ENCODE measurements around the gene MTHFD2L. TPM values are rescaled to one million over a fixed set of nuclear protein-coding genes. Genes with fewer than 3 reads are reported as not detected.
"Not testable (repeated sequence)": the region's sequence is repeated elsewhere in the genome, so short reads cannot be mapped to it uniquely, and the experiment has no call there.

MTHFD2L gene
- total and polyA plus RNA-seq, 9 of the 15 experiments (the other 6 are each of a cell fraction or from before 2014, with no cell fraction given): 10.0 to 39.0 (median 26.0) TPM

DNA sequence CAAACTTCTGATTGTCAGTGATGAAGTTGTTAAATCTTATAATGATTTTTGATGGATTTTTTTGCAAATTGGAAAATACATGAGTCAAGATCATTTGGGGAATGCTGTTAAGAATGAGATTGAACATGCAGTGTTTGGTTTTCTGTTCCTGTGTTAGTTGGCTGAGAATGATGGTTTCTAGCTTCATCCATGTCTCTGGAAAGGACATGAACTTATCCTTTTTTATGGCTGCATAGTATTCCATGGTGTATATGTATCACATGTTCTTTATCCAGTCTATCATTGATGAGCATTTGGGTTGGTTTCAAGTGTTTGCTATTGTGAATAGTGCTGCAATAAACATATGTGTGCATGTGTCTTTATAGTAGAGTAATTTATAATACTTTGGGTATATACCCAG, 182.5 kb downstream of the MTHFD2L start:
- H3K9me3 ChIP-seq (replicated peaks; ENCODE audit: control insufficient read depth, insufficient read depth, low read depth, low read length); H3K9me1 ChIP-seq (ENCODE audit: control insufficient read depth, insufficient read depth, low read length); ATAC-seq; H3K9ac ChIP-seq (ENCODE audit: insufficient read depth in 1 of 2, low read depth in 2 of 2, low read length in 2 of 2); H4K20me1 ChIP-seq (replicated peaks; ENCODE audit: control insufficient read depth, insufficient read depth, low read length); DNase-seq (ENCODE audit: extremely low read depth in 1 of 4, low spot score in 3 of 4); BruUV-seq (replicated peaks); H3K79me2 ChIP-seq (ENCODE audit: control insufficient read depth, insufficient read depth, low read length); H3K27ac ChIP-seq (ENCODE audit: extremely low read depth, low read depth, low read length); H2AFZ ChIP-seq (ENCODE audit: low read depth, low read length); H3K4me1 ChIP-seq (replicated peaks in 1 of 2; ENCODE audit: control insufficient read depth in 2 of 2, insufficient read depth in 2 of 2, low read length in 2 of 2); FAIRE-seq; in situ Hi-C loops (cut with MboI); H3K36me3 ChIP-seq (ENCODE audit: control insufficient read depth, insufficient read depth, low read length); POLR2A ChIA-PET; H3K4me3 ChIP-seq; CTCF ChIA-PET (ENCODE audit: low intra/inter-chr PET ratio); H3K4me2 ChIP-seq (ENCODE audit: insufficient read depth, low read length); H3K27me3 ChIP-seq (ENCODE audit: control insufficient read depth in 2 of 2, insufficient read depth in 2 of 2, low read length in 2 of 2); intact Hi-C loops (cut with micrococcal nuclease): not testable (repeated sequence)
- TF ChIP-seq RBM25 (IDR thresholded peaks at IDR 0.05; ENCODE audit: low read depth, low read length, severe bottlenecking) (peak; percentile 44), ADNP (tag; IDR thresholded peaks at IDR 0.05) (peak; percentile 53; the same call in 1 of the 2 replicates), BCOR (IDR thresholded peaks at IDR 0.05) (peak; percentile 66), KDM1A (IDR thresholded peaks at IDR 0.05) (peak in 1 of 2 experiments; percentile 24; a peak in 1 of 4 replicates), ZNF146 (CRISPR knock-in tag; IDR thresholded peaks at IDR 0.05; ENCODE audit: unreplicated experiment) (peak; percentile 93)

DNA sequence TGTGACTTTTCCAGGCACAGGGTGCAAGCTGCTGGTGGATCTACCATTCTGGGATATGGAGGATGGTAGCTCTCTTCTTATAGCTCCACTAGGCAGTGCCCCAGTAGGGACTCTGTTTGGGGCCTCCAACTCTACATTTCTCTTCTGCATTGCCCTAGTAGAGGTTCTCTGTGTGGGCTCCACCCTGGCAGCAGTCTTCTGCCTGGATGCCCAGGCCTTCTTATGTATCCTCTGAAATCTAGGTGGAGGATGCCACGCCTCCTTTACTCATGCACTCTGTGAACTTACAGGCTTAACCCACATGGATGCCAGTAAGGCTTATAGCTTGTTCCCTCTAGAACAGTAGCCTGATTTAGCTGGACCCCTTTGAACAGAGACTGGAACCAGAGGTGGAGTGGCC, 186.1 kb downstream of the MTHFD2L start:
- POLR2A ChIA-PET: no interaction called here
- Histone ChIP-seq H3K9me3 (replicated peaks; ENCODE audit: control insufficient read depth, insufficient read depth, low read depth, low read length) (peaks cover 7% of the 10 kb centered on the region), H3K27me3 (ENCODE audit: control insufficient read depth in 2 of 2, insufficient read depth in 2 of 2, low read length in 2 of 2) (no peaks in the 10 kb centered on the region), H3K27ac (ENCODE audit: extremely low read depth, low read depth, low read length) (no peak overlapping the region), H3K4me3 (no peak overlapping the region), H3K9ac (ENCODE audit: insufficient read depth in 1 of 2, low read depth in 2 of 2, low read length in 2 of 2) (no peak overlapping the region), H3K36me3 (ENCODE audit: control insufficient read depth, insufficient read depth, low read length) (no peaks in the 10 kb centered on the region), H2AFZ (ENCODE audit: low read depth, low read length) (no peak overlapping the region), H3K4me2 (ENCODE audit: insufficient read depth, low read length) (no peak overlapping the region), H3K79me2 (ENCODE audit: control insufficient read depth, insufficient read depth, low read length) (no peaks in the 10 kb centered on the region), H3K4me1 (replicated peaks in 1 of 2; ENCODE audit: control insufficient read depth in 2 of 2, insufficient read depth in 2 of 2, low read length in 2 of 2) (no peaks in the 10 kb centered on the region; a peak in 1 of 5 replicates), H3K9me1 (ENCODE audit: control insufficient read depth, insufficient read depth, low read length) (no peaks in the 10 kb centered on the region), H4K20me1 (replicated peaks; ENCODE audit: control insufficient read depth, insufficient read depth, low read length) (no peaks in the 10 kb centered on the region)
- no peak for DNase-seq (ENCODE audit: extremely low read depth in 1 of 4, low spot score in 3 of 4)
- no peak for FAIRE-seq
- no peak for ATAC-seq
- in situ Hi-C loops (cut with MboI): no loop called here
- 33% methylated on average over 1 of the region's 1 CpG for WGBS (ENCODE audit: insufficient coverage, low coverage, missing lambda C conversion rate)
- CTCF ChIA-PET (ENCODE audit: low intra/inter-chr PET ratio): no interaction called here
- BruUV-seq (replicated peaks): no TSS peak
- intact Hi-C loops (cut with micrococcal nuclease): no loop called here
- TF ChIP-seq RBBP5 (IDR thresholded peaks at IDR 0.05; ENCODE audit: borderline replicate concordance, insufficient read depth, low read length, poor library complexity, severe bottlenecking): no peak
- TF ChIP-seq, protein P1, sequence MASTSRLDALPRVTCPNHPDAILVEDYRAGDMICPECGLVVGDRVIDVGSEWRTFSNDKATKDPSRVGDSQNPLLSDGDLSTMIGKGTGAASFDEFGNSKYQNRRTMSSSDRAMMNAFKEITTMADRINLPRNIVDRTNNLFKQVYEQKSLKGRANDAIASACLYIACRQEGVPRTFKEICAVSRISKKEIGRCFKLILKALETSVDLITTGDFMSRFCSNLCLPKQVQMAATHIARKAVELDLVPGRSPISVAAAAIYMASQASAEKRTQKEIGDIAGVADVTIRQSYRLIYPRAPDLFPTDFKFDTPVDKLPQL (IDR thresholded peaks at IDR 0.05; ENCODE audit: extremely low read depth, insufficient read length): no peak
- TF ChIP-seq, protein P2, sequence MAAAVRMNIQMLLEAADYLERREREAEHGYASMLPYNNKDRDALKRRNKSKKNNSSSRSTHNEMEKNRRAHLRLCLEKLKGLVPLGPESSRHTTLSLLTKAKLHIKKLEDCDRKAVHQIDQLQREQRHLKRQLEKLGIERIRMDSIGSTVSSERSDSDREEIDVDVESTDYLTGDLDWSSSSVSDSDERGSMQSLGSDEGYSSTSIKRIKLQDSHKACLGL (CRISPR knock-in tag; IDR thresholded peaks at IDR 0.05; ENCODE audit: borderline replicate concordance, poor library complexity, severe bottlenecking): no peak
- TF ChIP-seq, protein P3, sequence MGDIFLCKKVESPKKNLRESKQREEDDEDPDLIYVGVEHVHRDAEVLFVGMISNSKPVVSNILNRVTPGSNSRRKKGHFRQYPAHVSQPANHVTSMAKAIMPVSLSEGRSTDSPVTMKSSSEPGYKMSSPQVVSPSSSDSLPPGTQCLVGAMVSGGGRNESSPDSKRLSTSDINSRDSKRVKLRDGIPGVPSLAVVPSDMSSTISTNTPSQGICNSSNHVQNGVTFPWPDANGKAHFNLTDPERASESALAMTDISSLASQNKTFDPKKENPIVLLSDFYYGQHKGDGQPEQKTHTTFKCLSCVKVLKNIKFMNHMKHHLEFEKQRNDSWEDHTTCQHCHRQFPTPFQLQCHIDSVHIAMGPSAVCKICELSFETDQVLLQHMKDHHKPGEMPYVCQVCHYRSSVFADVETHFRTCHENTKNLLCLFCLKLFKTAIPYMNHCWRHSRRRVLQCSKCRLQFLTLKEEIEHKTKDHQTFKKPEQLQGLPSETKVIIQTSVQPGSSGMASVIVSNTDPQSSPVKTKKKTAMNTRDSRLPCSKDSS (IDR thresholded peaks at IDR 0.05; ENCODE audit: low read depth, partially characterized antibody): peak; percentile 38

All from K562 (cell line).